ENCODE measurements around the gene CSNK1A1L.

- TF ChIP-seq EZH2phosphoT487 (conservative IDR thresholded peaks at IDR 0.05; ENCODE audit: low read length) (no peak), CTCF (IDR thresholded peaks at IDR 0.05; ENCODE audit: insufficient read depth, low read length, poor library complexity, severe bottlenecking) (no peak)
Measured at GRCh38 chr13:37144661-37145060, 39.2 kb upstream of the CSNK1A1L start.
